GM18520 (cell line): Measurements from ENCODE around the gene RNF112.
"Not testable (repeated sequence)": the region's sequence is repeated elsewhere in the genome, so short reads cannot be mapped to it uniquely, and the experiment has no call there.

Source experiments
- ATAC-seq: cut with Tn5 transposase; IDR thresholded peaks from one replicate; pipeline ENCODE4 v1.9.1; 2021; ENCODE audit not compliant: unreplicated experiment

The RNF112 gene

DNA sequence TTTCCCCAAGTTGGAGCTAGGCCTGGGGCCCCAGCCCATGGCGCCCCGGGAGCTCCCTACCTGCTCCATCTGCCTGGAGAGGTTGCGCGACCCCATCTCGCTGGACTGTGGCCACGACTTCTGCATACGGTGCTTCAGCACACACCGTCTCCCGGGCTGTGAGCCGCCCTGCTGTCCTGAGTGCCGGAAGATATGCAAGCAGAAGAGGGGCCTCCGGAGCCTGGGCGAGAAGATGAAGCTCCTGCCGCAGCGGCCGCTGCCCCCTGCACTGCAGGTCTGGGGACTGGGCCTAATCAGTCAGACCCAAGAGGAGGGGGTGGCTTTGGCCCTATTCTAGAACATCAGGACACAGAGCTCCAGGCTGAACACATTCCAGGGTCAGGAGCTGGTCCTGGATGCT is 1.5 kb downstream of the RNF112 start:
- ATAC-seq = no peak

DNA sequence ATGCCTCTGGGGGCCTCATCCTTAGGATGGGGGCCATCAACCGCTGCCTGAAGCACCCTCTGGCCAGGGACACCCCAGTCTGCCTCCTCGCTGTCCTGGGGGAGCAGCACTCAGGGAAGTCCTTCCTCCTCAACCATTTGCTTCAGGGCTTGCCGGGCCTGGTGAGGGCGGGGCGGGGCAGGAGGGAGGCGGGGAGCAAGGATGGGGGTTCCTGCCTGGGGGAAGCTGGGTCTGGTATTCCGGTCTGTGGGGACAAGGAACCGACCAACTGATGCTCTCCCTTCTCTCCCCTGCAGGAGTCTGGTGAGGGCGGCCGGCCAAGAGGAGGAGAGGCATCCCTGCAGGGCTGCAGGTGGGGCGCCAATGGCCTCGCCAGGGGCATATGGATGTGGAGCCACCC is 2.0 kb downstream of the RNF112 start:
- no peak for ATAC-seq

DNA sequence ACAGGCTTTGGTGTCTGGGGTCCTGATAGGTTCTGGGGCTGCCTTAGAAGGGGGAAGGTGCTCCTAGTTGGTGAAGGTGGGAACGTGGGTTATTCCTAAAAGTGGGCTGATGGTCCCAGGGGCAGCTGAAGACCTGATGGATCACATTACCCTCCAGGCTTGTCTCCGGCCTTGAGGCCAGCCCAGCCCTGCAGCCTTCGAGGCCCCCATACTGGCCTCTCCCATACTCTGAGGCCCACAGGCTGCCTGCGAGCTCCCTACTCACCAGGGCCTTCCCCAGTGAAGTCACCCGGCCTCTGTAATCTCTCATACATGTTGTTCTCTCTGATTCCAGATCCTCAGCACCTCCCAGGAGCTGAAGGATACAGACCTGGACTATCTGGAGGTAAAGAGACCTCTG is 2.7 kb downstream of the RNF112 start:
- no peak for ATAC-seq

DNA sequence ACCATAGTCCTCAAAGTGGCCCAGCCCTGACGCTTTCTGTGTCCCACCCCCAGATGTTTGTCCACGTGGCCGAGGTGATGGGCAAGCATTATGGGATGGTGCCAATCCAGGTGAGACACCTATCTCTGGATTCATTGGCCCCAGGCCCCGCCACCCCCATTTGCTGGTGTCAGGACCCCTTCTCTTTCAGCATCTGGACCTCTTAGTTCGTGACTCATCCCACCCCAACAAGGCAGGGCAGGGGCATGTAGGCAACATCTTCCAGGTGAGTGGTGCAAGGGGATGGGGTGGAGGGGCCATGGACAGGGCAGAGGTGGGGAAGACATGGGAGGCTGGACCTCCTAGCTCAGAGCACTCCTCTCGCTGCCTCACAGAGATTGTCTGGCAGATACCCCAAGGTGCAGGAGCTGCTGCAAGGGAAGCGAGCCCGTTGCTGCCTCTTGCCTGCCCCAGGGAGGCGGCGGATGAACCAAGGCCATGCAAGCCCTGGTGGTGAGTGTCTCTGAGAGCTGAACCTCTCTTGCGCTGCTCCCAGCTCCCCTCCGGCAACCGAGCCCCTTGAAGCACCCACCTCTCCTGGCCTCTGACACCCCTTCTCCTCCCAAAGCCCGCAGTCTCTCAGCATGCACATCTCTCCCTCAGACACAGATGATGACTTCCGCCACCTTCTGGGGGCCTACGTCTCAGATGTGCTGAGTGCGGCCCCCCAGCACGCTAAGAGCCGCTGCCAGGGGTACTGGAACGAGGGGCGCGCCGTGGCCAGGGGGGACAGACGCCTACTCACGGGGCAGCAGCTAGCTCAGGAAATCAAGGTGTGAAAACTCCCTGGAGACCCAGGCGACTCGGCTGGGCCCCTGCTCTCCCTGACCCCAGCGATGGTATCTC is 3.6 kb downstream of the RNF112 start:
- no peak for ATAC-seq

DNA sequence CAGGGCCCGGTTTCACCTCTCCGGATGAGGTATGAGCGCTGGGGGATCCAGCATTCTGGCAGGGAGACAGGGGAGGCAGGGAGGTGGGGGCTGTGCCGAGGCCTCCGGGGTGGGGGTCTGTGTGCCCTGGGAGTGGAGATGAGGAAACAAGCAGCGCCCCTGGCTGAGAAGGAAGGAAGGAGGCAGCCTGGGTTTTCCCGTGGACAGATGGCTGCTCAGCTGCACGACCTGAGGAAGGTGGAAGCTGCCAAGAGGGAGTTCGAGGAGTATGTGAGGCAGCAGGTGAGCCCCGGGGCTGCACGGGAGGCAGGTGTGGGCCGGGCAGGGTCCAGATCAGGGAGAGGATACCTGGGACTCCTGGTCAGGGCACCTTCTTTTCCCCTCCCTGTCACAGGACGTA is 4.3 kb downstream of the RNF112 start:
- ATAC-seq = no peak

DNA sequence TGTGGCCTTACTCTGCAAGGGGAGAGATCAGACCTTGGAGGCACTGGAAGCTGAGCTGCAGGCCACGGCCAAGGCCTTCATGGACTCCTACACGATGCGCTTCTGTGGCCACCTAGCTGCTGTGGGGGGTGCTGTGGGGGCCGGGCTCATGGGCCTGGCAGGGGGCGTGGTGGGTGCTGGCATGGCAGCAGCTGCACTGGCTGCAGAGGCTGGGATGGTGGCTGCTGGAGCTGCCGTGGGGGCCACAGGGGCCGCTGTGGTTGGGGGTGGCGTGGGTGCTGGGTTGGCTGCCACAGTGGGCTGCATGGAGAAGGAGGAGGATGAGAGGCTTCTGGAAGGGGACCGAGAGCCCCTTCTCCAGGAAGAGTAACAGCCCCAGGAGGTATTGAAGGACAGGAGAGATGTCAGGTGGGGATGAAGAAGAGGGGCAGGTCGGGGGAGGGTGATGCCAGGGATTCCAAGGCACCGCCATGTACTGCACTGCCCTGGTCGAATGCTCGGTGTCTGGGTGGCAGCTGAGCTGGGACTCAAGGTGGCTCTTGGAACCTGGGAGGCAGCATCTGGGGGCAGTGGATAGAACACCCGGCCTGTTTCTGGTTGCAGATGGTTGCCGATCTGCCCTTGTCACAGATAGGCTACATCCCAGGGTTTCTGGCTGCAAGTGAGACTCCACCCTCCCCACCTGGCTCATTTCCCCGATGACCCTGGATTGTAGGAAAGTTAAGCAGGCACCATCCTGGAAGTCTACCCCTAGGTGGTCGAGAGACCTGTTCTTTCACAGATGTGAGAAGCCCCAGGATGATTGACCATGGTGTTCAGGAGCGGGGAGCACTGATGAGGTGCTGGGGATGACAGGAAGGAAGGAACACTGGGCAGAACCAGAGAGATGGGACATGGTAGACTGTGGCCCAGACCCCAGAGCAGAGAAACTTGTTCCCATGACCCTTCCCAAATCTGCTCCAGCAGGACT is 5.1 kb downstream of the RNF112 start:
- no peak for ATAC-seq

DNA sequence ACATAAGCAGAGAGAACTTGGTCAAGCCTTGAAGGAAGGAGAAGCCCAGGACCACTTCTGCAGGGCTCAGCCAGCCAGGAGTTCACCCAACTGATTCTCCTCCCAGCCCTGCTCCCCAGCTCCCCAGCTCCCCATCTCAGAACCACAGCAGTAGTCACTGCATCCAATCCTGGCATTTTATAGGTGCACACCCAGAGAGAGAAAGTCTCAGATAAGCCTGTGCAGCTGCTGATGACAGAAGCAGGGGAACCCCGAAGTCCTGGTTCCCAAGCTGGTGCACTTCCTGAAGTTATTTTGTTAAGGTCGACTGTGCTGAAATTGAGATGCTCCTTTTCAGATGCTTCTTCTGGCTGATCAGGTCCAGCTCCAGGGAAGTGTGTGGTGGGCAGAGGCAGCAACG is 6.6 kb downstream of the RNF112 start:
- no peak for ATAC-seq

DNA sequence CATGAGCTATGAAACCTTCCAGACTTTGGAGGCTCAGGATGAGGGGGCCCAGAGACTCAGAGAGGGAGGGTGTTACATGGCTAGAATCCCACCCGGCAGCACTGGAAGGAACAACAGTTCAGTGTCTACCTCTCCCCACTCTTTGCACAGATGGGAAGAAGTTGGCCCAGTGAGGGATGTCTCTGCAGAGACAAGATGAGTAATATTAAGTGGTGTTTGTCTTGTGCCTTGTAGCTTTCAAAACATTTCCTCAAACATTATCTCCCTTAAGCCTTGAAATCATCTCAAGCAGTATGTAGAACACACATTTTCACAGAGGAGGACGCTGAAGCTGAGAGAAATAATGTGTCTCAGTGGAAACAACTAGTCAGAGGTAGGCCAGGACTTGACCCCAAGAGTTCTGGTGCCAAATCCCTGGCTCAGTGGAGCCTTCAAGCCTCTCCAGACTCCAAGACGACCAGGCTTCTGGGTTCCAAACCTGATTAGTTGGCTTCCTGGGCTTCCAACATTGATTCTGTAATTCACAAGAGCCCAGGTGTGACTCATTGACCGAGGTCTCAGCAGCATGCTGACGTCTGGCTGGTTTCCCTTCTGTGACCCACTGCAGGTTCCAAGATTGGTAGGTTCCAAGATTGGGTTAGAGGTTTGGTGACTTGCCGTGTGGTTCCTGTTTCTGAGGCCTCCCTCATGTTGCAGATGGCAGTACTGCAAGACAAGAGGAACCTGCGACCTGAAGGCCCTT is 7.4 kb downstream of the RNF112 start:
- ATAC-seq = no peak

DNA sequence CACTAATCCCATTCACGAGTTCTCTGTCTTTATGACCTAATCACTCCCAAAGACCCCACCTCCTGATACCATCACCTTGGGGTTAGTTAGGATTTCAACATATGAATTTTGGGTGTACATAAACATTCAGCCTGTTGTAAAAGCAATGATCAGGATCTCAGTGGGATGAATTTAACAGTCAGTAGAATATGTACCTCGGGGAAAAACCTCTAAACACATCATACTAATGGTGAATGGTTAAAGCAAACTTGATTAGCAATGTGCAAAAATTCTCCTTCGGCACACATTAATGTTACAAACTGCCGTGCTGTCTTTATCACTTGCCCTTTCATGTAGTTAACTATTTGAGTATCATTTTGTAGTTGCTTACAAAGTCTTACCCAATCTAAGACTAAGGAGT is 10.2 kb downstream of the RNF112 start:
- no peak for ATAC-seq

DNA sequence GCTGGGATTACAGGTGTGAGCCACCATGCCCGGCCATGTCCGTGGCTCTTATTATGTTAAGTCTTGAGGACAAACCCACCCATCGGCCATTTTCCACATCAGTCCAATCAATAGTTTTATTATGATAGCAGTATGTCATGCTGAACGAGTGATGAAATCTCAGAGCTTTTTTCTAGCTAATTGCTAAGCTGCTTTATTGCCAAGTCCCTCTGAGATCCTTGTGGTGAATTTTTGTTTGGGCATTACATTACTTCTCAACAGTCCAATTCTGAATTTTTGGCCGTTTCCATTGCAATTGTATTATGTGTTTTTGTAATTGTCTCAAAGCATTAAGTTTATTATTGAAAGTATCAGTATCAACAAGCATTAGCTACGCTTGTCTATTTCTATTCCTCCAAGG is 10.9 kb downstream of the RNF112 start:
- ATAC-seq = no peak

DNA sequence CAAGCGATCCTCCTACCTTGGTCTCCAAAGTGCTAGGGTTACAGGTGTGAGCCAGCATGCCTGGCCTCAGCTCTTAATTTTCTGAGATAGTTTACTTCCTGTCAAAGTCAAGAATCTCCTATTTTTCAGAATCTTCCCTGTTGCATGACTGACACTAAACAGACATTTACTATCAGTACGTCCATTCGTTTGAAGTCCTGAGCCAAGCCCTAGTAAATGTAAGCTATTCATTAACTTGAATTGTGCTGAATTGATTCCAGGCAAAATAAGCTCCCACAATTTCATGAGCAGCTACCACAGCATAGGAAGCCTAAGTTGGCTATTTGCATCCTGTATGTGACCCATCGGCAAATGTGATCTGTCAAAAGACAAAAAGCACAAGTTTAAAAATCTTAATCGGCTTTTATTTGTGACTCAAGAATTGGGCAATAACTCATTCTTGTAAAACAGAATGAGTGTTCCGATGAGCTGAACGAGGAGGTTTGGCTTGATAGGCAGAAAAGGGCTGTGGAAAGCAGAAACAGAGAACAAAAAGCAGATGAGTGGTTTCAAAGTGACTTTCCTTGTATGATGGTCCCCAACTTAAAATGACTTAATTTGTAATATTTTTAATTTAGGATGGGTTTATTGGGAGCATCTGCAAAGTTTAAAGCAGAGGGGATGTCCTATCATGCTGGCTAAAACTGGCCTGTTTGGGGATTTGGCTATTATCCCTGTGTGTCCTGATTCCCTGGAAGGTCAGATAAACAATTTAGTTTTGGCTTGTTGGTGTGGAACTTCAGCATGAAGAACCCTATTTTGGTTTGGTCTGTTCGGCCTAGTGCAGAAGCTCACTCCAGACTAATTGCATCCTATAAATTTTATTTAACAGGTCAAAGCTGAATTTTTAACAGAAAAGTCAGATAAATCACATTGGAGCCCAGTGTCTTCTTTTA is 14.2 kb downstream of the RNF112 start:
- no peak for ATAC-seq

DNA sequence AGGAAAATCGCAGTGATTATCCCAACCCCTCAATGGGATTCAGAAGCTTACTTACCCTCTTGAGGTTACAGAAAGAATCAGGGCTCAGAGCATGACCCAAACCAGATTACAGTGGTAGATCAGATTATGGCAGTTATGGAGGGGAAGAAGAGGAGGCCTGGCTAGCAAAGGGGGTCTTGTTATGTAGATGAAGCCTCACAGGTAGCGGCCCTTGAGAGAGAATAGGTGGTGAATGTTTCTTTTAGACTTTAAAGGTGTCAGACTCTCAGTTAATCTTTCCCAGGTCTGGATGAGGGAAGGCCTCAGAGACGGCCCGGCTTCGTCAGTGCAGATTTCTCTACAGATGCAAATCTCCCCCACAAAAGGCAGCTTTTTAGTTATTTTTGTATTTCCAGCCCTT is 15.6 kb downstream of the RNF112 start:
- ATAC-seq = no peak

DNA sequence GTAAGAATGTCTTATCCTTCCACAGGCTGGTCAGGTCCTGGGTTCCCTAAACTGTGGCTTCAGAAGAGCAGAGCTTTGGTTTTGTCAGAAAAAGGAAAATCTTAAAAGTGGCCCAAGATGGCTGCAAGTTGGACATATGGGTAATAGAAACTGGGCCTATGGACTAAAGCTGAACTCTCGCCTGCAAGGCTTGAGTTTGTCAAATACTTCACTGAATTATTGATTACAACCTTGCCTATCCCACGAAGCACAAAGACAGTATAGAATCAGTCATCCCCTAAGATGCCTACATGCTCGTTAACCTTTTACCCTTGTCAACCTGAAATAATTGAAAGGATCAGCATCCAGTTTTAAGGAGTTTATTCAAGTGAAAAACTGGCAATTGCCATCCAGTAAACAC is 20.7 kb downstream of the RNF112 start:
- ATAC-seq = no peak

DNA sequence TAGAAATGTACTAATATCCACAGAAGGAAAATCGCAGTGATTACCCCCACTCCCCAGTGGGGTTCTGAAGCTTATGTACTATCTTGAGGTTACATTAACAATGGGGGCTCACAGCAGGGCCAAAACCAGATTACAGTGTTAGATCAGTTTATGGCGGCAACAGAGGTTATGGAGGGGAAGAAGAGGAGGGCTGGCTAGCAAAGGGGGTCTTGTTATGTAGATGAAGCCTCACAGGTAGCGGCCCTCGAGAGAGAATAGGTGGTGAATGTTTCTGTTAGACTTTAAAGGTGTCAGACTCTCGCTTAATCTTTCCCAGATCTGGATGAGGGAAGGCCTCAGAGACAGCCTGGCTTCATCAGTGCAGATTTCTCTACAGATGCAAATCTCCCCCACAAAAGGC is 22.2 kb downstream of the RNF112 start:
- no peak for ATAC-seq

DNA sequence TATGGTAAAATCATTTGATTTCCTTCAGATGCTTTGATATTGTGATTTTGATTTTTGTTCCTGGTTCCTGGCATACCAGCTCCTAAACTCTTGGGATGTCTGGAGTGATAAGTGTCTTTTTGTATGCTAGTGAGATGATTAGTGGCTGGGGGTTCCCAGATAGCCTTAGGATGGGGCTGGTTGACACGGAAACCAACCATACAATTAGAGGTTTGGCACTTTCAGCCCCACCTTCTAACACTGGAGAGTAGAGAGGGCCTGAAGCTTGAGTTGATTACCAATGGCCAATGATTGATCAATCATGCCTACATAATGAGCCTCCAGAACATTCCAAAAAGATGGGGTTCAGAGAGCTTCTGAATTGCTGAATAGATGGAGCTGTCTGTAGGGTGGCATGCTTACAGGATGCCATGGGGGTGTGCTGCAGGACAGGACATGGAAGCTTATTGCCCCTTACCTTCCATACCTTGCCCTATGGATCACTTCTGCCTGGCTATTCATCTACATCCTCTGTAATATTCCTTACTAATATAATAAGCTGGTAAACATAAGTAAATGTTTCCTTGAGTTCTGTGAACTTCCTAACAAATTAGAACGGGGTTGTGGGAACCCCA is 22.8 kb downstream of the RNF112 start:
- no peak for ATAC-seq

DNA sequence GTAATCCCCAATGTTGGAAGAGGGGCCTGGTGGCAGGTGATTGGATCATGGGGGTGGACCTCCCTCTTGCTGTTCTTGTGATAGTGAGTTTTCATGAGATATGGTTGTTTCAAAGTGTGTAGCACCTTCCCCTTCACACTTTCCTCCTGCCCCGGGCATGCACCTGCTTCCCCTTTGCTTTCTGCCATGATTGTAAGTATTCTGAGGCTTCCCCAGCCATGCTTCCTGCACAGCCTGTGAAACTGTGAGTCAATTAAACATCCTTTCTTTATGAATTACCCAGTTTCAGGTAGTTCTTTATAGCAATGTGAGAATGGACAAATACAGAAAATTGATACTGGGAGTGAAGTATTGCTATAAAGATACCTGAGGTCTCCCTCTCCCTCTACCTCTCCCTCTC is 29.4 kb downstream of the RNF112 start:
- ATAC-seq = no peak

DNA sequence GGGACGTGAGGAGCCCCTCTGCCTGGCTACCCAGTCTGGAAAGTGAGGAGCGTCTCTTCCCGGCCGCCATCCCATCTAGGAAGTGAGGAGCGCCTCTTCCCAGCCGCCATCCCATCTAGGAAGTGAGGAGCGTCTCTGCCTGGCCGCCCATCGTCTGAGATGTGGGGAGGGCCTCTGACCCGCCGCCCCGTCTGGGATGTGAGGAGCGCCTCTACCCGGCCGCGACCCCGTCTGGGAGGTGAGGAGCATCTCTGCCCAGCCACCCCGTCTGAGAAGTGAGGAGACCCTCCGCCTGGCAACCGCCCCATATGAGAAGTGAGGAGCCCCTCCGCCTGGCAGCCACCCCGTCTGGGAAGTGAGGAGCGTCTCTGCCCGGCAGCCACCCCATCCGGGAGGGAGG is 30.3 kb downstream of the RNF112 start:
- ATAC-seq = not testable (repeated sequence)

DNA sequence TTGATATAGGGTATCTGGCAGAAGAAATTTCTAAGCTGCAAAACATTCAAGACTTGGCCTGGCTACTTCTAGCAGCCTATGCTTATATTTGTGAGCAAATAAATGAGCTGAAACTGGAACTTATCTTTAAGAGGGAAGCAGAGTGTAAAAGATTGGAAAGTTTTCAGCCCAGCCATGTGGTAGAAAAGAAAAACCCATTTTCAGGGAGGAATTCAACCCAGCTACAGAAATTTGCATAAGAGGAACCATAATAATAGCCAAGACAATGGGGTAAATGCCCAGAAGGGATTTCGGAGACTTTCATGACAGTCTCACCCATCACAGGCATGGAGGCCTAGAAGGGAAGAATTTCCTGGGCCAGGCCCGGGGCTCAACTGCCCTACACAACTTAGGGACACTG is 31.7 kb downstream of the RNF112 start:
- ATAC-seq = no peak

DNA sequence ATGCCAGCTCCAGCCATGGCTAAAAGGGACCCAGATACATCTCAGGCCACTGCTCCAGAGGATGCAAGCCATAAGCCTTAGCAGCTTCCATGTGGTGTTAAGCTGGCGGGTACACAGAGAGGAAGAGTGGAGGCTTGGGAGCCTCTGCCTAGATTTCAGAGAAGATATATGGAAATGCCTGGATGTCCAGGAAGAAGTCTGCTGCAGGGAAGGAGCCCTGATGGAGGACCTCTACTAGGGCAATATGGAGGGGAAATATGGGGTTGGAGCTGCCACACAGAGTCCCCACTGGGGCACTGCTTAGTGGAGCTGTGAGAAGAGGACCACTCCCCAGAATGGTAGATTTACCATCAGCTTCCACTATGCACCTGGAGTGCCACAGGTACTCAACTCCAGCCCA is 32.1 kb downstream of the RNF112 start:
- ATAC-seq = no peak

DNA sequence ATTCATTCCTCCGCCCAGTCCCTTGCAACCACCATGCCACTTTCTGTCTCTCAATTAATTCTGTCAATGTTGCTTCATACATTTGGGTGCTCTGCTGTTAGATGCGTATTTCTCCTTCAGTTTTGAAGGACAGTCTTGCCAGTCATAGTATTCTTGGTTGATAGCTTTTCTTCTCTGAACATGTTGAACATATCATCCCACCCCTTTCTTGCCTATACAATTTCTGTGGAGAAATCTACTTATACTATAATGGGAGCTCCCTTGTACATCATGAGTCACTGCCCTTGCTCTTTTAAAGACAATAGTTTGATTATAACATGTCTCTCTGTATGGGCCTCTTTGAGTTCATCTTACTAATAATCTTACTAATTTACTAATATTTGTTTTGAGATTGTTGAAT is 34.1 kb downstream of the RNF112 start:
- no peak for ATAC-seq
